Testis (tissue), 2 donors: ENCODE measurements around the gene GJA3.

Experiments used
- CTCF ChIP-seq, 3 experiments: fragments of 450-650 bp in 2 of 3; fragments of 200-600 bp in 1 of 3; sonication (generic) in 1 of 3; IDR thresholded peaks; one replicate each; pipeline ENCODE4 v1.5.1; 2016 to 2019; ENCODE audit warnings: antibody characterized with exemption in 3 of 3, mild to moderate bottlenecking in 2 of 3, moderate library complexity in 1 of 3
- POLR2A ChIP-seq: fragments of 450-650 bp; IDR thresholded peaks from one replicate; pipeline ENCODE4 v1.6.1; 2017; ENCODE audit warnings: antibody characterized with exemption, mild to moderate bottlenecking, moderate library complexity

DNA sequence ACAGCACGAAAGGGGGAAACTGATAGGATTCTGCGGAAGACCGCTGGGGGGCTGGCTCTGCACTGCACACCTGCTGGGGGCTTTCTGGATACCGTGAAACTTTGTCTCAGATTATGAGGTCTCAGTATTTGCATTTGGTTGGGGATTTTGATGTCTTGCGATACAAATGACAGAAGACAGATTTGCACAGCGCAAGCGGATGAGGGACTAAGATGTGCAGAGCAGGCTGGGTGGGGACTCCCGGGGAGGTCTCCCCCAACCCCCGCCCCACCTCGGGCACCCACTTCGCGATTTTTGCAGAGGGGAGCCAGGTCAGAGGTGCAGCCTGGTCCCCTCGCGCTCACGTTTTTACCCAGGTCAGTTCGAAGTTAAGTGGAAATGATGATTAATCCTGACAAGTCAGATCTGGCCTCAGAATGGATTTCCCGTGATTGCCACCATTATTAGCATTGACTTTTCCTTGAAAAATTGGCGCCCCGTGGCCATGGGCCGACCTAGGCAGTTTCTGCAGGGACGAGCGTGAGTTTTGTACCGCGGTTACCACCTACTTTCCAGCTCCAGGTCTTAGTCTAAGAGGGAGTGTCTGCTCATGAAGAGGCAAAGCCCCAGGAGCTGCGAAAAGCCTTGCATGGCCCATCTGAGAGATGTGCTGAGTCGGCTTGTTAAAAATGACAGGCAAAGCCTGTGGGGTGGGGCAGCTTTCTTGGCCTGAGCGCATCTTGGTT, 33.2 kb upstream of the GJA3 start:
- TF ChIP-seq POLR2A (no peak), CTCF (IDR thresholded peaks at IDR 0.05) (no peak)
